Measurements from ENCODE around the gene ANGPTL4.
"Not testable (repeated sequence)": the region's sequence is repeated elsewhere in the genome, so short reads cannot be mapped to it uniquely, and the experiment has no call there.

ANGPTL4 gene

GRCh38 chr19:8366121-8366581, 2.2 kb downstream of the ANGPTL4 start:
- DNase-seq = no peak

DNA sequence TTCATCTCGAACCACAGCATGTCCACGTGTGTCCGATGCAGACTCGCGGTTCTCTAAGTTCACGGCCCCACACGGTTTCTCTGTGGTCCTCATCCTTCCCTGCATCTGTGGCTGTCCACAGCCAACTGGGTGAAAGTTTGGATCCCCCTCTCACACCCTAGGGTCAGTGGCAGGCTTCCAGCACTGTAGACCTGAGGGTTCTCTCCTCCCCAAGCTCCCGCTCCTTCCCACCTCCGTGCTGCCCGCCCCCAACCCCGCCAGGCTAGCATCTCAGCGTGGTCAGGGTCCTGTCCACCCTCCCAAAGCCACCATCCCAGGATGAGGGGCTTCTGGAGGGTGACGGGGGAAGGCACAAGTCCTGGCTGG, 3.0 kb downstream of the ANGPTL4 start:
- DNase-seq = no peak

DNA sequence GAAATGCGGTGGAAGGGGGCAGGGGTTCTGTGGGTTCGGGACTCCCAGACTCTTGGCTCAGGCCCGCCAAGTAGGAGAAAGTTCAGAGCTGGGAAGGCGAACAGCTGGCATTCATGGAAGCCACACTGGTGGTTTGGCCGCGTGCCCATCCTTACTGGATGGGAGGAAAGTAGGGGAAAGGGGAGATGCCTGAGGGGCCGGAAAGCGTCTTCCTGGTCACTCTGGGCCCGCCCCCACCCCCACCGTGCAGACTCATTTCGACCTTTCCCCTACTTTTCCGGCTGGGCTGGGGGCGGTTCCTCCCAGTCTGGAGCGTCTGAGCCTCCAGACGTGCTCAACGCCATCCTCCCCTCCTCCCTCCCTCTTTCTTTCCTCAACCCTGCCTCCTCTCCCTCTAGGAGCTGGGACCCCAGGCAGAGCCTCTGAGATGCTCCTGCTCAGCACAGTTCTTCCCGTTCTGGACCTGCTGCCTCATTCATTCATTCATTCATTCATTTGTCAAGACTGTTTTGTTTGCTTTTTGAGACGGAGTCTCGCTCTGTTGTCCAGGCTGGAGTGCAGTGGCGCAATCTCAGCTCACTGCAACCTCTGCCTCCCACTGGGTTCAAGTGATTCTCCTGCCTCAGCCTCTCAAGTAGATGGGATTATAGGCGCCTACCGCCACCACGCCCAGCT, 3.5 kb downstream of the ANGPTL4 start:
- DNase-seq = no peak

- no peak for DNase-seq
These were observed 6.4 kb downstream of the ANGPTL4 start for GRCh38 chr19:8370176-8371010.

- DNase-seq = no peak
These were observed 7.3 kb downstream of the ANGPTL4 start for GRCh38 chr19:8371011-8371804.

DNA sequence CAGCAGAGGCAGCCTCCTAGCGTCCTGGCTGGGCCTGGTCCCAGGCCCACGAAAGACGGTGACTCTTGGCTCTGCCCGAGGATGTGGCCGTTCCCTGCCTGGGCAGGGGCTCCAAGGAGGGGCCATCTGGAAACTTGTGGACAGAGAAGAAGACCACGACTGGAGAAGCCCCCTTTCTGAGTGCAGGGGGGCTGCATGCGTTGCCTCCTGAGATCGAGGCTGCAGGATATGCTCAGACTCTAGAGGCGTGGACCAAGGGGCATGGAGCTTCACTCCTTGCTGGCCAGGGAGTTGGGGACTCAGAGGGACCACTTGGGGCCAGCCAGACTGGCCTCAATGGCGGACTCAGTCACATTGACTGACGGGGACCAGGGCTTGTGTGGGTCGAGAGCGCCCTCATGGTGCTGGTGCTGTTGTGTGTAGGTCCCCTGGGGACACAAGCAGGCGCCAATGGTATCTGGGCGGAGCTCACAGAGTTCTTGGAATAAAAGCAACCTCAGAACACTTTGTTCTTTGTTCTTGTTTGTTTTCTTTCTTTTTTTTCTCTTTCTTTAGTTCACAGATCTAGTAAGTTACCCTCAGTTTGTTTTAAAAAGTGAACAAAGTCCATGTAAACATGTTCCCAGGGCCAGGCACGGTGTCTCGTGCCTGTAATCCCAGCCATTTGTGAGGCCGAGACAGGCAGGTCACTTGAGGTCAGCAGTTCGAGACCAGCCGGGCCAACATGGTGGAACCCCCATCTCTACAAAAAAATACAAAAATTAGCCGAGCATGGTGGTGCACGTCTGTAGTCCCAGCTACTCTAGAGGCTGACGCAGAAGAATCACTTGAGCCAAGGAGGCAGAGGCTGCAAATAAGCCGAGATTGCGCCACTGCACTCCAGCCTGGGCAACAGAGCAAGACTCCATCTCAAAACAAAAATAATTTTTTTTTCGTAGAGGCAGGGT, 10.2 kb downstream of the ANGPTL4 start:
- DNase-seq = no peak

- DNase-seq = not testable (repeated sequence)
These were observed 11.8 kb downstream of the ANGPTL4 start for GRCh38 chr19:8375766-8376165.

- DNase-seq = not testable (repeated sequence)
These were observed 12.5 kb downstream of the ANGPTL4 start for GRCh38 chr19:8376373-8376974.

- no peak for DNase-seq
These were observed 13.6 kb downstream of the ANGPTL4 start for GRCh38 chr19:8377598-8377997.

DNA sequence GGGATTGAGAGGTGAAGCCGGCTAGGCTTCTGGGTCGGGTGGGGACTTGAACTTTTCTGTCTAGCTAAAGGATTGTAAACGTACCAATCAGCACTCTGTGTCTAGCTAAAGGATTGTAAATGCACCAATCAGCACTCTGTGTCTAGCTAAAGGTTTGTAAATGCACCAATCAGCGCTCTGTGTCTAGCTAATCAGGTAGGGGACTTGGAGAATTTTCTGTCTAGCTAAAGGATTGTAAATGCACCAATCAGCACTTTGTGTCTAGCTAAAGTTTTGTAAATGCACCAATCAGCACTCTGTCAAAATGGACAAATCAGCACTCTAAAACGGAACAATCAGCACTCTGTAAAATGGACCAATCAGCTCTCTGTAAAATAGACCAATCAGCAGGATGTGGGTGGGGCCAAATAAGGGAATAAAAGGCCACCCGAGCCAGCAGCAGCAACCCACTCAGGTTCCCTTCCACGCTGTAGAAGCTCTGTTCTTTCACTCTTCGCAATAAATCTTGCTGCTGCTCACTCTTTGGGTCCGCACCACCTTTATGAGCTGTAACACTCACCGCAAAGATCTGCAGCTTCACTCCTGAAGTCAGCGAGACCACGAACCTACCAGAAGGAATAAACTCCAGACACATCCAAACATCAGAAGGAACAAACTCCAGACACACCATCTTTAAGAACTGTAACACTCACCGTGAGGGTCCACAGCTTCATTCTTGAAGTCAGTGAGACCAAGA, 15.4 kb downstream of the ANGPTL4 start:
- not testable (repeated sequence) for DNase-seq

DNA sequence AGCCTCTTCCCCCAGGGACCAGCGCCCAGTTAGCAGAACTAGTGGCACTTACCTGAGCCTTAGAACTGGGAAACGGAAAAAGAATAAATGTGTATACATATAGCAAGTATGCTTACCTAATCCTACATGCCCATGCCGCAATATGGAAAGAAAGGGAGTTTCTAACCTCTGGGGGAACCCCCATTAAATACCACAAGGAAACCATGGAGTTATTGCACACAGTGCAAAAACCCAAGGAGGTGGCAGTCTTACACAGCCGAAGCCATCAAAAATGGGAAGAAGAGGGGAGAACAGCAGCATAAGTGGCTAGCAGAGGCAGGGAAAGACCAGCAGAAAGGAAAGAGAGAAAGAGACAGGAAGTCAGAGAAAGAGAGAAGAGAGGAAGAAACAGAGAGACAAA, 20.6 kb downstream of the ANGPTL4 start:
- not testable (repeated sequence) for DNase-seq

DNA sequence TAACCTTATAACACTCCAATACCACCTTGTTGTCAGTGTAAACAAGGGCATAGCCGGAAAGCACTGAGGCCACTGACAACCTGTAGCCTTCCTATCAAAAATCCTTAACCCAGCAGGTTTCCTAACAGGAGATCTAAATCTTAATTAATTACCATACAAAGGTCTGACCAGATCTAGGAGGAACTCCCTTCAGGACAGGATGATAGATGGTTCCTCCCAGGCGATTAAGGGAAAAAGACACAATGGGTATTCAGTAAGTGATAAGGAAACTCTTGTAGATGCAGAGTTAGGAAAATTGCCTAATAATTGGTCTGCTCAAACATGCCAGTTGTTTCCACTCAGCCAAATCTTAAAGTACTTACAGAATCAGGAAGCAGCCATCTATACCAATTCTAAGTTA, 21.1 kb downstream of the ANGPTL4 start:
- DNase-seq = not testable (repeated sequence)

GRCh38 chr19:8385566-8385965, 21.6 kb downstream of the ANGPTL4 start:
- not testable (repeated sequence) for DNase-seq

GRCh38 chr19:8386419-8386818, 22.5 kb downstream of the ANGPTL4 start:
- not testable (repeated sequence) for DNase-seq

GRCh38 chr19:8386990-8387389, 23.0 kb downstream of the ANGPTL4 start:
- no peak for DNase-seq

DNA sequence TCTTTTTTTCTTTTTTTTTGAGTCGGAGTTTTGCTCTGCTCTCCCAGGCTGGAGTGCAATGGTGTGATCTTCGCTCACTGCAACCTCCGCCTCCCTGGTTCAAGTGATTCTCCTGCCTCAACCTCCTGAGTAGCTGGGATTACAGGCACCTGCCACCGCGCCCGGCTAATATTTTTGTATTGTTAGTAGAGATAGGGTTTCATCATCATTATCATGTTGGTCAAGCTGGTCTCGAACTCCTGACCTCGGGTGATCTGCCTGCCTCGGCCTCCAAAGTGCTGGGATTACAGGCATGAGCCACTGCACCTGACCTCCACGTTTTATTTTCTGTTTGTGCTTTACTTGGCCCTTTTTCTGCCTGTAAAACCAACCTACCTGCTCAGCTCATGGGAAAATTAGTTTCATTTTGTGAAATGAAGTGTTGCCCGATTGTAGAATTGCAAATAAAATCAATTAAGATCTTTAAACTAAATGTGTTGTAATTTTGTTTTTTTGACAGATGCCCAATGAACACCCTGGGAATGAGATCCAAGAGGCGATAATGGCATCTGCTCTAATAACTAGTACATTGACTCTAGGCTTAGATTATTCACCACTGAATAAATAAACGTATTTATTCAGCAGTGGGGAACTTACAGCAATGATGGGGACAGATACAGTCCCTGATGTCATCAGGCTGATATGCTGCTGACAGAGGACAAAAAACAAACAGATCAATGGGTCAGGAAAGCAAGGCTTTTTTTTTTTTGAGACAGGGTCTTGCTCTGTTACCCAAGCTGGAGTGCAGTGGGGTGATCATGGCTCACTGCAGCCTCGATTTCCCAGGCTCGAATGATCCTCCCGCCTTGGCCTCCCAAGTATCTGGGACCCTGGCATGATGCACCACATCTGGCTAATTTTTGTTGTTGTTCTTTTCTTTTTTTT, 24.0 kb downstream of the ANGPTL4 start:
- DNase-seq = no peak

GRCh38 chr19:8388612-8388958, 24.6 kb downstream of the ANGPTL4 start:
- no peak for DNase-seq

DNA sequence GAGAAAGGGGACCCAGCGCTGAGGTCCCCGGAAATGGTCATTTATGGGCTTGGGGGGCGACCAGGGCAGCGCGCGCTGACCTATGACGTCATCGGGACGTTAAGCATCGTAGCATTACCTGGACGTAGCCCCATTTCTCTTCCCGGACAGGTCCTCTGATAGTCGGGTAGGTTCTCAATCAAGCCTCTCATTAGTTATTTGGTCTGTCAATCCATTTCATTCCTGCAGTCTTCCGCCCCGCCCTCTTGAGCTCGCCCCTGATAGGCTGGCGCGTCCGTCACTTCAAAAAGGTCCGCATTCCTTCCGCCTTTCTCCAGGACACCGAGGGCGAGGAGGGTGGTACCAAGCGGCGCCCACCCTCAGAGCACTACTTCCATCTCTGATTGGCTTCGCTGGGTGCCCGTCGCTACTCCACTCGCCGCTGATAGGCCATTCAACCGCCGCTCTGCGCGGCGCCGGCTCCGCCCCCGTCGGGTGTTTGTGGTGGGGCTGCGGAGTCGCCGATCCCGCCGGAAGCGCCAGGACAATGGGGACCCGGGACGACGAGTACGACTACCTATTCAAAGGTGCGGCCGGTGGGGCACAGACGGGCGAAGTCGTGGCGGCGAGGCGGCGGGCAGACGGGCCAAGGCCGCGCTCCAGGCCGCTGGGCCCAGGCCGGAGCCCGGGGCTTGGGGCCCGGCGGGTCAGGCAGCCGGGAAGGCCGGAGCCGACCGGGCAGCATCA, 26.1 kb downstream of the ANGPTL4 start, which contains the start of gene RAB11B:
RAB11B (plus strand) TSS at position 470 of the 726 bp plus-strand sequence; CDS start at position 527, 57 bp downstream.
- DNase-seq = peak; percentile 91 to 94

GRCh38 chr19:8390617-8390981, 26.6 kb downstream of the ANGPTL4 start:
- peak; percentile 76 to 80 for DNase-seq
